Osteoblast (primary cell): ENCODE measurements around the gene MRPL37. TPM values are rescaled to one million over a fixed set of nuclear protein-coding genes. Genes with fewer than 3 reads are reported as not detected.

Source experiments
- DNase-seq: peaks from one replicate; pipeline ENCODE4 v3.0.0; 2011; ENCODE audit warnings: low spot score, mixed read lengths; ENCODE audit not compliant: insufficient read length; ENCODE audit errors: missing footprints
- H2AFZ ChIP-seq: 2 replicates; pipeline ENCODE4 v1.6.0; 2011; ENCODE audit warnings: mild to moderate bottlenecking, low read length
- H3K27ac ChIP-seq: 2 replicates; pipeline ENCODE4 v1.5.1; 2011; ENCODE audit warnings: mild to moderate bottlenecking, low read depth, low read length, moderate library complexity
- H3K27me3 ChIP-seq: 2 replicates; pipeline ENCODE4 v1.6.0; 2012; ENCODE audit warnings: mild to moderate bottlenecking, control low read depth, inconsistent platforms, low read length, moderate library complexity; ENCODE audit not compliant: insufficient read depth
- H3K36me3 ChIP-seq: 2 replicates; pipeline ENCODE4 v1.5.1; 2011; ENCODE audit warnings: mild to moderate bottlenecking, low read length, control low read depth, moderate library complexity; ENCODE audit not compliant: insufficient read depth
- H3K4me1 ChIP-seq: 2 replicates; pipeline ENCODE4 v1.5.1; 2011; ENCODE audit warnings: mild to moderate bottlenecking, low read length, control low read depth, moderate library complexity; ENCODE audit not compliant: insufficient read depth
- H3K4me2 ChIP-seq: 2 replicates; pipeline ENCODE4 v1.6.0; 2011; ENCODE audit warnings: mild to moderate bottlenecking, low read length; ENCODE audit not compliant: insufficient read depth
- H3K4me3 ChIP-seq: fragments of 200-600 bp; sonication (generic); 3 replicates; pipeline ENCODE4 v1.5.1; 2012; ENCODE audit warnings: mild to moderate bottlenecking, low read length, inconsistent platforms; ENCODE audit not compliant: insufficient read depth
- H3K79me2 ChIP-seq: 2 replicates; pipeline ENCODE4 v1.6.0; 2012; ENCODE audit warnings: mild to moderate bottlenecking, low read length, control low read depth, inconsistent platforms; ENCODE audit not compliant: insufficient read depth
- H3K9me3 ChIP-seq: 2 replicates; pipeline ENCODE4 v1.5.1; 2011; ENCODE audit warnings: low read depth, low read length, control low read depth
- H4K20me1 ChIP-seq: 2 replicates; pipeline ENCODE4 v1.6.0; 2012; ENCODE audit warnings: mild to moderate bottlenecking, low read length, control low read depth; ENCODE audit not compliant: insufficient read depth
- total RNA-seq: library from RNA; depleted of rRNA; stranded (reverse); fragments of >200 nt; gene quantifications from 2 replicates; pipeline ENCODE4 v1.2.3, GENCODE V29; 2012
- TF ChIP-seq, protein P1 (sequence below): IDR thresholded peaks from 2 replicates; pipeline ENCODE4 v1.5.1; 2011; ENCODE audit warnings: mild to moderate bottlenecking, low read depth, low read length, moderate library complexity; ENCODE audit errors: extremely low read depth

MRPL37 gene
- total RNA-seq, 1 donor, result 88.7 TPM

DNA sequence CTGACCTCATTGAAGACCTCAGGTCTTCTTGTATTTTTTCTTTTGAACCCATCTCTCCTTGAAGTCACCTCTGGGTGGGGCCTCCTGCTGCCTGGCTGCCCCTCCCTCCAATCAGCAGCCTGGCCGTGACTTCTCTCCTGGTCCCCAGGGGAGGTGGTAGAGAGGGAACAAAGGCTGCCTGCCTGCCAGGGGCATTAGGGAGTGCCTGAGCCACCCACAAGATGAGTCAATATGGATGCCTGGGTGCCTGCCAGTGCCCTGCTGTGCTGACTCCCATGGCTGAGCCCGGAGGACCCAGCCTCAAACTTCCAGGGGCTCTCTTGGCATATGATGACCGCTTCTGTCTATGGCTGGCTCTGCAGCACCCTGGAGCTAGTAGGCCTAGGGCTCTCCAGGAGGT, 41.9 kb upstream of the MRPL37 start:
- H3K27ac ChIP-seq, result no peak overlapping the region
- H3K27me3 ChIP-seq, result no peaks in the 10 kb centered on the region
- H2AFZ ChIP-seq, result no peak overlapping the region
- H3K36me3 ChIP-seq, result no peaks in the 10 kb centered on the region
- H3K79me2 ChIP-seq, result no peaks in the 10 kb centered on the region
- H3K9me3 ChIP-seq, result no peaks in the 10 kb centered on the region
- no peak overlapping the region for H3K4me3 ChIP-seq
- no peak overlapping the region for H3K4me2 ChIP-seq
- peaks cover 8% of the 10 kb centered on the region for H3K4me1 ChIP-seq
- DNase-seq, result peak; percentile 53
- TF ChIP-seq, protein P1, sequence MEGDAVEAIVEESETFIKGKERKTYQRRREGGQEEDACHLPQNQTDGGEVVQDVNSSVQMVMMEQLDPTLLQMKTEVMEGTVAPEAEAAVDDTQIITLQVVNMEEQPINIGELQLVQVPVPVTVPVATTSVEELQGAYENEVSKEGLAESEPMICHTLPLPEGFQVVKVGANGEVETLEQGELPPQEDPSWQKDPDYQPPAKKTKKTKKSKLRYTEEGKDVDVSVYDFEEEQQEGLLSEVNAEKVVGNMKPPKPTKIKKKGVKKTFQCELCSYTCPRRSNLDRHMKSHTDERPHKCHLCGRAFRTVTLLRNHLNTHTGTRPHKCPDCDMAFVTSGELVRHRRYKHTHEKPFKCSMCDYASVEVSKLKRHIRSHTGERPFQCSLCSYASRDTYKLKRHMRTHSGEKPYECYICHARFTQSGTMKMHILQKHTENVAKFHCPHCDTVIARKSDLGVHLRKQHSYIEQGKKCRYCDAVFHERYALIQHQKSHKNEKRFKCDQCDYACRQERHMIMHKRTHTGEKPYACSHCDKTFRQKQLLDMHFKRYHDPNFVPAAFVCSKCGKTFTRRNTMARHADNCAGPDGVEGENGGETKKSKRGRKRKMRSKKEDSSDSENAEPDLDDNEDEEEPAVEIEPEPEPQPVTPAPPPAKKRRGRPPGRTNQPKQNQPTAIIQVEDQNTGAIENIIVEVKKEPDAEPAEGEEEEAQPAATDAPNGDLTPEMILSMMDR, result no peak
- no peaks in the 10 kb centered on the region for H4K20me1 ChIP-seq

DNA sequence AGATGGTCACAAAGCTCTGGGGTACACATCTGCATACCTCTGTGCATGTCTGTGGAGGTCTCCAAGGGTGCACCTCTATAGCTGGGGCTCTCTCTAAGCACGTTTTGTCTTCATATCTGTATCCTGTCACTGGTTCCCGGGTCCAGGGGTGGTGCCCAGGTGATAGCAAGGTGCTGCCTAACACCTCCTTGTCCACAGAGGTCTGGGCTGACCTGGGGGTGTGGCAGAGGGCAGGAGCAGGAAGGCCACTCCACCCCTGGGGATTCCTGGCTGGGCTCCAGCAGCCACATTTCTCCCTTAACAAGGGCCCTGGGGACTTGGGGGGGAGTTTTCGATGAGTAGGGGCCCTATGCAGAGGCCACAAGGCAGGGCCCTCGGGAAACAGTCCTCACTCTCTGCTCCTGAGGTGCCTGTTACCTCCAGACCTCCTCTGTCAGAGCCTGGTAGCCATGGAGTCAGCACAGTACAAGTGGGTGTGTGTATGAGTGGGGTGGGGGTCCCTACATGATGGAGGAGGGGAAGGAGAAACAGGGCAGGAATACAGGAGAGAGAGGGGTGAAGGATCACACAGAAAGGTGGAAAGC, 40.1 kb upstream of the MRPL37 start:
- peak; percentile 30 for DNase-seq
- H2AFZ ChIP-seq, result no peak overlapping the region
- no peaks in the 10 kb centered on the region for H4K20me1 ChIP-seq

DNA sequence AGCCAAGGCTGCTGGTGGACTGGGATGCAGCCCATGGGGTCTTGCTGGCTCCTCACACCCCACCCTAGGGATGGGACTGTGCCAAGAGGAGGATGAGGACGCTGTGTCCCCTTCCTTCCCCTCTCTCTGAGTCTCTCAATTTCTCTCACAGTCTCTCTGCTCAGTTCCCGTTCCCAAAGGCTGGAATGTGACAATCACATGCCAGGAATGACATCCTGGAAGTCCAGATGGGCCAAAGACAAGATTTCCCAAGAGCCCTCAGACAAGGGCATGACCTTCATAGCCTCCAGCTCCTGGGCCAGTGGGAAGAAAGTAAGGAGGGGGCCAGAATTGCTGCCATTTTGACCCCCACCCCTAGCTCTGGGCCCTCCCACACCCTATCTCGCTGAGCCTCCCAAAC, 39.6 kb upstream of the MRPL37 start:
- Histone ChIP-seq H4K20me1 (no peaks in the 10 kb centered on the region), H3K4me1 (no peaks in the 10 kb centered on the region), H3K27me3 (no peaks in the 10 kb centered on the region), H3K9me3 (no peaks in the 10 kb centered on the region), H3K4me2 (no peak overlapping the region), H3K79me2 (no peaks in the 10 kb centered on the region), H3K4me3 (no peak overlapping the region), H3K36me3 (no peaks in the 10 kb centered on the region), H2AFZ (no peak overlapping the region), H3K27ac (no peak overlapping the region)
- peak; percentile 62 for DNase-seq
- TF ChIP-seq, protein P1, result no peak

More for the DNA sequence above, 40.1 kb upstream of the MRPL37 start:
- no peaks in the 10 kb centered on the region for H3K79me2 ChIP-seq
- H3K36me3 ChIP-seq, result no peaks in the 10 kb centered on the region
- H3K4me3 ChIP-seq, result no peak overlapping the region
- no peaks in the 10 kb centered on the region for H3K9me3 ChIP-seq
- no peak overlapping the region for H3K27ac ChIP-seq
- H3K27me3 ChIP-seq, result no peaks in the 10 kb centered on the region
- TF ChIP-seq, protein P1, result no peak
- H3K4me2 ChIP-seq, result no peak overlapping the region
- no peaks in the 10 kb centered on the region for H3K4me1 ChIP-seq

DNA sequence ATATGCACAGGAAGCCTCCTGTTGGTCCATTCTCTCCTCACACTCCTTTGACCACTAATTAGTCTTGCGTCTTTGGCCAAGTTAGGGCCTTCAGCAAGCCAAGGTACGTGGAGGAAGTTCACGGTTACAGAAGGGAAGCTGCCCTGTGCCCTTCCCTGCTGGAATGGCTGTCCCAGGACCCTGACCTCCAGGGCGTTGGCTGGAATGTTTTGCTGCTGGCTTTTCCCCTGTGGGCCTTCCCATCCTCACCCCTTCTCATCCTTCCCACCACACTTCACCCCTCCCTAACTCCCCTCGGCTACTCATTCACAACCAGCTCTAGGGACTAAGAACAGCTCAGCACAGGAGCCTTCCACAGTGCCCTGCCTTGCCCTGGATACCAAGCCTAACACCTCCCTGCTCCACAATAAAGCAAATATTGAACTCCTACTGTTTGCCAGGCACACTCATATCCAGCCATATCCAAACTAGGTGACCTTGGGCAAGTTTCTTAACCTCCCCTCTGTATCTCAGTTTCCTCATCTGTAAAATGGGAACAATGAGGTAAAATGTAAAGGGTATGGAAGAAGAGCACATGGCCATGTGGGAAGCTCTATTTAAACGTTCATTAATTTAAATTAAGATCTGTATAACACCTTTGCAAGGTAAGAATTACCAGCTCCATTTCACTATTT, 38.3 kb upstream of the MRPL37 start:
- TF ChIP-seq, protein P1, result no peak
- no peaks in the 10 kb centered on the region for H3K27me3 ChIP-seq
- no peak overlapping the region for H3K4me3 ChIP-seq
- H3K27ac ChIP-seq, result no peak overlapping the region
- H3K4me2 ChIP-seq, result no peak overlapping the region
- no peak overlapping the region for H2AFZ ChIP-seq
- H3K36me3 ChIP-seq, result no peaks in the 10 kb centered on the region
- no peaks in the 10 kb centered on the region for H3K9me3 ChIP-seq
- no peaks in the 10 kb centered on the region for H3K79me2 ChIP-seq
- DNase-seq, result peak; percentile 4
- H3K4me1 ChIP-seq, result no peaks in the 10 kb centered on the region
- no peaks in the 10 kb centered on the region for H4K20me1 ChIP-seq
